ENCODE results near the gene TTLL12.
"Not testable (repeated sequence)": the region's sequence is repeated elsewhere in the genome, so short reads cannot be mapped to it uniquely, and the experiment has no call there.

TTLL12 gene

DNA sequence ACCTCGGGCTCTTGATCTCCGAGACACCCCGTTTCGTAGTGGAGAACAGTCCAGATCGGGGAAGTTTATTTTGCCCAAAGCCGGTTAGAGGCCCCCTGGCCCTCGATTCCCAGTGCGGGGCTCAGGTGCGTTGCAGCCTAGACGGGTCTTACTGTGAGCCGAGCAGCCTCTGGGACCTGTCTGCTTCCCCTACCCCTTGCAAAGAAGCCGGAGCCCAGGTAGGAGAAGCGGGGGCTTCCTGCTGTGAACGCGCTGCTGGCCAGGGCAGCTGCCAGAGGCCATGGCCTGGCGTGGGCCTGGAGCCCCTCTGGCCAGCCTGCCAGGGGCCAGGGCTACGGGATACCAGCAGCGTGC lies 35.0 kb downstream of the TTLL12 start:
- DNase-seq = no peak

DNA sequence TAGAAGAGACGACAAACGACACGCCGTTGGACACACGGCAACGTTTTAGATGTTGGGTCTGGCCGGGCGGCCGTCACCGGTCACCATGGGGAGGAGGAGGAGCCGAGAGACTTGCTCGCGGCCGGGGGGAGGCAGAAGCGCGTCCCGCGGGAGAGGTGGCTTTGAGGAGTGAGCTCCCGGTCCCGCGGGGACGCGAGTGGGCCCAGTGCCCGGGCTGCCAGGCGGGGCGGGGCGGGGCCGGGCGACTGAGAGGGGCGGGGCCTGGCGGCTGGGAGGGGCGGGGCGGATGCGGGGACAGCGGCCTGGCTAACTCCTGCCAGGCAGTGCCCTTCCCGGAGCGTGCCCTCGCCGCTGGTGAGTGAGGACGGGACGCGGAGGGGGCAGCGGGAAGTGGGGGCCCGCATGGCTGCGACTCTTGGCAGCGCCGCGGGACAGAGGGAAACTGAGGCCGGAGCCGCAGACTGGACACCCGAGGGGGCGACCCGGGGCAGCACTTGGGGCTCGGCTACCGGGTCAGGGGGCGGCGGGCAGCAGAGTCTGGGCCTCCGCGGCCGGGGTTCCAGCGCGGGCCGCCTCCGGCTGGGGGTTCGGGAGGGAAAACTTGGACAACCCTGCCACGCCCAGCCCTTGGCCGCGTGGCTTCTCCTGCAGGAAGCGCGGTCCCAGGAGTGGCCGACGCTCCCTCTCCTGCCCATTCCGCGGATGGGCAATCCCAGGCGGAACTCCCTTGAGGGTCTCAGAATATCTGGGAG lies 35.5 kb downstream of the TTLL12 start, which contains the start of gene TSPO:
TSPO (plus strand) TSS at position 309 of the 752 bp plus-strand sequence. CDS start 7,680 bp downstream, outside the sequence.
- no peak for DNase-seq

DNA sequence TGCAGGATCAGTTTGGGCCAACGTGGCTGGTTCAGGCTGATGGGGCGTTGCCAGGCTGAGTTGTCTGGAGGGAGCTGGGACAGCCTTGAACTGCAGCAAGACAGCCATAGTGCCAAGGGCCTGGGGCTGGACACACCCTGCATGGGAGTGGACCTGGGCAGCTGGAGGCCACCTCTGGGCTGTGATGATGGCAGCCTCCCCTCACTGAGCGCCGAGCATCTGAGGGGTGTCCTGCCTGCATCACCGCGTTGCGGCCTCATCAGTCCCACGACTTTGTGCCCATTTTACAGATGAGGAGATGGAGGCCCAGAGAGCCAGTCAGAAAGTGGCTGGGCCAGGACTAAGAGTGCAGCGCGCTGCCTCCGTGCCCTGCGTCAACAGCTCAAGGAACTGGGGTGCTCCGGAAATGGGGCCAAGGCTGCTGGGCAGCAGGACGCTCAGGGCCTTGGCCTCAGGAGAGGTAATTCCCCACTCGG lies 36.2 kb downstream of the TTLL12 start:
- no peak for DNase-seq

DNA sequence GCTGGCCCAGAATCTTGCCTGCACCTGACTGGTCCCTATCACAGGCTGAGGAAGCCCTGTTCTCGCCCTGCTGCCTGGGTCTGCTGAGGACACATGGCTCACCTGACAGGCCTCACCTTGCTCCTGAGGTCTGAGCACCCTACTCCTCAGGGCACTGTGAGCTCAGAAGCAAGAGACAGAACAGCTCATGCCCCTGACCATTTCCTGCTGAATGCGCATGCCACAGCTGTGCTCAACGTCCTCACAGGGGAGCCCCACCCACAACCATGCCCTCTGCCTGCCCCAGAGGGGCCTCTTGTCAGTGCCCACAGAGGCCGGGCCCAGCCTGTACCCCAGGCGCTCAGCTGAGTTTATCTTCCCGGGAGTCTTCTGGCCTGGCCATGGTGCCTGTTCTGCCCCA lies 38.4 kb downstream of the TTLL12 start:
- no peak for DNase-seq

DNA sequence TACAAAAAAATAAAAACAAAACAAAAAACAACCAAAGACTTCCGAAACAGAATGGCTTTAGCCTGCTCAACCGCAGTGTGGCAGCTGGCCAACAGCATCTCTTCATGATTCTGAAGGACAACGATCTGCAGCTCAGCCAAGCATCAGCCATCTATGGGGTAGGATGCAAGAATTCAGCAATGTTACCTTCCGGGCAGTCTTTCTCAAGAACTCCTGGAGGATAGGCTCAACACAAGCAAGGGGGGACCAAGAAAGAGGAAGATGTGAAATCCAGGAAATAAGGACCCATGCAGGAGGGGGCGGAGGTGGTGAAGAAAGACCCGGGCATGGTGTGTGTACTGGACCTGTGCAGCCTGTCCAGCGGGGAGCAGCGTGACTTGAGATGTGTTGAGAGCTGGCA lies 39.1 kb downstream of the TTLL12 start:
- no peak for DNase-seq

DNA sequence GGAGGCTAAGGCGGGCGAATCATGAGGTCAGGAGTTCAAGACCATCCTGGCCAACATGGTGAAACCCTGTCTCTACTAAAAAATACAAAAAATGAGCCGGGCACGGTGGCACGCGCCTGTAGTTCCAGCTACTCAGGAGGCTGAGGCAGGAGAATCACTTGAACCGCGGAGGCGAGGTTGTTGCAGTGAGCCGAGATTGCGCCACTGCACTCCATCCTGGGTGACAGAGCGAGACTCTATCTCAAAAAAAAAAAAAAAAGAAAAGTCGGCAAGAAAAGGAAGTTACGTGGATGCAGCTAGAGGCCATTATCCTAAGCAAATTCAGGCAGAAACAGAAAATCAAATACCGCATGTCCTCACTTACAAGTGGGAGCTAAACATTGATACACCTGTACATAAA lies 40.6 kb downstream of the TTLL12 start:
- DNase-seq = not testable (repeated sequence)

DNA sequence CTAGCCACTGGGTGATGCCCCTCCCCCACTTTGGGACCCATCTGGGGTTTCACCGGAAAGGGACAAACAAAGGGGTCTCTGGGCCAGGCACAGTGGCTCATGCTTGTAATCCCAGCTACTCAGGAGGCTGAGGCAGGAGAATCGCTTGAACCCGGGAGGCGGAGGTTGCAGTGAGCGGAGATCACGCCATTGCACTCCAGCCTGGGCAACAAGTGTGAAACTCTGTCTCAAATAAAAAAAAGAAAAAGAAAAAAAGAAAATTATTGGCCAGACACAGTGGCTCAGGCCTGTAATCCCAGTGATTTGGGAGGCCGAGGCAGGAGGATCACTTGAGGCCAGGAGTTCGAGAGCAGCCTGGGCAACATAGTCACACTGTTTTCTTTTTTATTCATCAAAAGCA lies 41.6 kb downstream of the TTLL12 start:
- not testable (repeated sequence) for DNase-seq

DNA sequence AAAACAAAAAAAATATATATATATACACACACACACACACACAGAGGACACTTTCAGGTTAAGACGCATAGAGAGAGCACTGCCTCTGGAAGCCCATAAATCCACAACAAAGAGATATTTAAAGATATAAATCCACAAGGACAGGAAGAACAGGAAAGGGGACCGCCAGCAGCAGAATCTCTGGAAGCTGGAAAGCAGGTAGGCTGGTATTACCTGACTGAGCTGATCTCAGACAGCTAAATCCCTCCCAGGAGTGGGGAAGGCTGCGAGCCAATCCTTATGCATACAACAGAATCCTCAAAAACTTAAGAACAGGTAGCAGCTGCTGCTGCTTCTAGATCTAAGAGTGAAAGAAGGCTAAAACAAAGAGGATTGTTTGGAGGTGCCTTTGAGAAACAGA lies 42.0 kb downstream of the TTLL12 start:
- DNase-seq = no peak

DNA sequence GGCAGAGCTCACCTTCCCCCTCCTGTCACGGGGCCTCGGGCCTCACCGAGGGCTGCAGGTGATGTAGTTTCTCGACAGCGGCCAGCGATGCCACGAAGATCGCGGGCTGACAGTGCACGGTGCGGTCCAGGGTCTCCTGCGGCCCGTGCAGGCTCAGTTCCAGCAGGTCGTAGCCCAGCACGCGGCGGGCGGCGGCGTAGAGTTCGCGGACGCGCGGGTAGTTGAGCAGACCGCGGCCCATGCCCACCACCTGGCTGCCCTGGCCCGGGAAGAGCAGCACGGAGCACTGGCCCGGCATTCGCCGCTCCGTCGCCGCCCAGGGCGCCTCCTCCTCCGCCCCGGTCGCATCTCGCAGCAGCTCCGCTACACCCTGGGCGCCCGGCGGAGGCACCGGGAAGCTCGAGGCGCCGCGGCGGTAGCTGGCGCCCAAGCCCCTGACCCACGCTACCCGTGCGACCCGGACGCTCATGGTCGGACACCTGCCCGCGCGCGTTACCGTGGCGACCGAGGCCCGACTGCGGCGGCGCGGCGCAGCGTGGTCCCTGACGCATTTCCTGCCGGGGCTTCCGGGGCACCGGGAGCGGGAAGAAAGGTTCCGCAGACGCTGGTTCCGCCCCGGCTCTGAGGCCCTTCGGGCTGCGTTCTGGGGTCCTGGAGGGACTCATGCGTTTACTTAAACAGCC lies 43.9 kb downstream of the TTLL12 start, which contains the start of gene MCAT:
MCAT (minus strand) TSS at position 519 of the 683 bp plus-strand sequence; CDS start at position 469, 50 bp downstream.
- DNase-seq = no peak

DNA sequence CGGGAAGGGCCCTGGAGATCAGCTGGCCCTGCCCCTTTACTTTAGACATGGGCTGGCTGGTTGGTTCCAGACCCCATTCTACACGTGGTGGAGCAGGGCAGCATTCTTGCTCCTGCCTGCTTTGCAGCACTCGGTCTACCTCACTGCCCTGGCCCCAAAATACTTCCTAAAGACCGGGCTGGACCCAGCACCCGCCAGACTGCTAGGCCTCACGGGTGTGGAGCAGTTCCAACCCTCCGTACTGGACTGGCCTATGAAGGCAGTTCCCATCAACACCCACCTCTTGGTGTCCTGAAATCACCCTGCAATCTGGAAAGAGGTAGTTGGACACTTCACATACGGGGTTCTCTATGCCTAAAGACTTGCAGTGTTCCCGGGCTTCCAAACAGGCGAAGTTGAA lies 50.1 kb downstream of the TTLL12 start:
- DNase-seq = no peak

DNA sequence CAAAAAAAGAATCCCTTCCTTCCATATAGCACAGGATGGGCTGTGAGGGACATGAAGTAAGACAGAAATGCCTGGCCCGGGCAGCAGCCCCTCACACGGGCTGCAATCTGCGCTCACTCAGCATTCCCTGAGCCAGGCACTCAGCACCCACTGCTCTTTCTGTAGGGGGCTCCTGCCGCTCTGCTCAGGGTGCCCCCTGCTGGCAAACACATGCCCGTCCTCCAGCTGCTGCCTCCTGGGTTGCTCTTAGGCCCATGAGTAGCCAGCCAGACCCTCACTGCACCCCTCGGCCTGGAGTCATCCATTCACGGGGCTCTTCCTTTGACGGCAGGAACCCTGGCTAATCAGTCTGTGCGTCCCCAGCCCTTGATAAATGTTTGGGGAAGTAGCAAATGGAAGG lies 50.7 kb downstream of the TTLL12 start:
- no peak for DNase-seq

DNA sequence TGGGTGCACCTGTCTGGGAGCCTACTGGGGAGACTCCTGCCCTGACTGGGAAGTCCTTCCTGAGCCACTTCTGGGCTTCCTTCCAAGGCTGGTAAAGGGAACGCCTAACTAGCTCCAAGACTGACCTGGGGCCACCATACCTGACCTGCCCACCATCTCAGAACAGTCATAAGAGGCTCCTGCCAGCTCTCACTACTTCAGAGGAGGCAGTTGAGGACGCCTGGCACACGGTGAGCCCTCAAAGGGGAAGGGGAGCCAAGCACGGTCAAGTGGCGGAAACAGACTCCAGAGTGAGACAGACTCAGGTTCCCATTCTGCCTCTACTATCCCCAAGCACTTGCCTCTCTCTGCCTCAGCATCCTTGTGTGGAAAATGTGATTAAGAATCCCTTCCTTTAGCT lies 51.4 kb downstream of the TTLL12 start:
- DNase-seq = no peak

DNA sequence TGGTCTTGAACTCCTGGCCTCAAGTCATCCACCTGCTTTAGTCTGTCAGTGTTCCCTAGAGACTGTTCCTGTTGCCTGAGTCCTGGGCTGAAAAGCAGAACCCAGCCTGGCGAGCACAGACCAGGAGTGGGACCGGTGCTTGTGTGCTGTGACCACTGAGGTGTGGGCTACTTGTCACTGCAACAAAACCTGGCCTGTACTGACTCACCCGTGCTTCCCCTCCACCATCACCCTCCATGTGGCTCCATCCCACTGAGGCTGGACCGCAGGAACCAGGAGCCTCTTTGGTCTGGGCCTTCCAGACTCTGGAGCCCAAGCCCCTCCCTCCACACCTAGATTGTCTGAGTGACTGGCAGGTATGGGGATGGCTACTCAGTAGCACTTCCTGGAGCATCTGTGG lies 52.4 kb downstream of the TTLL12 start:
- DNase-seq = no peak

DNA sequence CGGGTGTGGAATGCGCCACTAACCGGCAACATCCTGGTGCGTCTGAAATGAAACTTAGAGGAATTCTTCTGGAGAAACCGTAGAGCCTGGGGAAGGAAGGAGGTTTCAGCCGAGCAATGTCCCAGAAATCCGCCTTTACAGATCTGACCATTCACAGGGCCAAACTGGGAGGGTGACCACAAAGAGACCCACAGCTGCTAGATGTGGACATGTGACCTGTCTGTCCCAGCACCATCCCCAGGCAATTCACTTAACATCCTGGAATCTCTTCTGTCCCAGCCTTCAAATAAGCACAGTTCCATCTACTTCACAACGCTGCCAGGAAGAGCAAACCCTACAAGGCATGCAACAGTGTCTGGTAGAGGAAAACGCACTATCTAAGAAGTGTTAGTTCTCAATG lies 53.5 kb downstream of the TTLL12 start:
- no peak for DNase-seq

DNA sequence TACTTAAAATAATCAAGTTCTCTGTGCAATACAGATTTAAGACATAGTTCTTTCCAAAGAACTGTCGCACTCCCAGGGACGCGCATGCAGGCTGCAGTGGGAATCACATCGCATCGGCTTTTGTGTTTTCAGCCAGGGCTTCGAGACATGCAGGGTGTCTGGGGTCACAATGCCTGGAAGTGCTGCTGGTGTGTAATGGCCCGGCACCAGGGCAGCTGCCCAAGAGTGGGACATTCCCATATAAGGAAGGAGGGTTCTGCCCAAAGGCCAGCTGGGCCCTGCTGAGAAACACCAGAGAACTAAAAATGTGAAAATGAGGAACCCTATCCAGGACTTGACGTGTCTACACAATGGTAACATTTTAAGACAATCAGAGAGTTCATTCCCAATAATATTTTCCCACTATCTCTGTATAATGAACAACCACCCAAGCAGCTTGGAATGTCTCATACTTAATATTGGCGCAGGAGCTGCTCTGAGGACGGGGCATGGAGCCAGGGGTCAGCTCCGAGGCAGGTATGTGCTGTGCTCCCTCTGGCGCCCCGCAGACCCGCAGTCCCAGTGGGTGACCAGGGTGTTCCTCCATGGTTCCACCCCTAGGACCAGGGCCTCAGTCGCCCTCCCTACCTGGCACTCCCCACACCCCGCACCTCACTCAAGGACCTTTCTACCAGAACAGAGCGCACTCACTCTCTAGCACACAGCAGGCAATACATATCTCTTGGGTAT lies 55.0 kb downstream of the TTLL12 start:
- DNase-seq = no peak

DNA sequence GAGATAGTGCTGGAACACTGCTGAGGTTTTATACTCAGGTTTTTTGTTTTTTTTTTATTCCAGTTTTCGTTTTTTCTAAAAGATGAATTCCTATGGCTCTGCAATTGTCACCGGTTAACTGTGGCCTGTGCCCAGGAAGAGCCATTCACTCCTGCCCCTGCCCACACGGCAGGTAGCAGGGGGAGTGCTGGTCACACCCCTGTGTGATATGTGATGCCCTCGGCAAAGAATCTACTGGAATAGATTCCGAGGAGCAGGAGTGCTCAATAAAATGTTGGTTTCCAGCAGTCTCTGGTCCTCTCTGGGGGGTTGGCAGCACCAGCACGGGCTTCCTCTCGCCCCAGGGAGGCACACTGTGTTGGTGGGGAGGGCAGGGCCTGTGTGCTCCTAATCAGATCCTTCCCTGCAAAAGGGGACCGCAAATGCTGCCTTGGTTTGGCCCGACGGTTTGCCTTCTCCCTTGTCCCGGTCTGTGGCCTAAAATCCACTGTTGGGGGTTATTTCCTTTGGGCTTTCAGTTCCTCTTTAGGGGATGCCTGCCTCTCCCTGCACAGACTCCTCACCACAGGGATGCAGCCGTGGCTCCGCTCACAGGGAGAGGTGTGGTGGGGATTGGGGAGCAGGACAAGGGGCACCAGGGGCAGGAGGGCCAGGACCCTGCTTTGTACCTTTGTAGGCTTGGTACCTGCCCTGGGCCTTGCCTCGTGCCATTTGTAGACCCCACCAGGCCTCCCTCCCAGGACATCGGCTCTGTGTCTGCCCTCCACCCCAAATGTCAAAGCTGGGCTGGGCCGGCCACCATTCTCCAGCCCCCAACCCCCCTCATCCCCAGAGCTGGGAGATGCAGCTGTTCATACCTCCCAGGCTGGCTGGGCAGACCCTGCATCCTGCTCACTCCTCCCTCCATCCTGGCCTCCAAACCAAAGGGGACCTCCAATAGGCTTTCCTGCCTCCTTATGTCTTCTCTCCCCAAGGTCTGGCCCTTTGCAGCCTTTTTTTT lies 57.2 kb downstream of the TTLL12 start:
- DNase-seq = no peak

DNA sequence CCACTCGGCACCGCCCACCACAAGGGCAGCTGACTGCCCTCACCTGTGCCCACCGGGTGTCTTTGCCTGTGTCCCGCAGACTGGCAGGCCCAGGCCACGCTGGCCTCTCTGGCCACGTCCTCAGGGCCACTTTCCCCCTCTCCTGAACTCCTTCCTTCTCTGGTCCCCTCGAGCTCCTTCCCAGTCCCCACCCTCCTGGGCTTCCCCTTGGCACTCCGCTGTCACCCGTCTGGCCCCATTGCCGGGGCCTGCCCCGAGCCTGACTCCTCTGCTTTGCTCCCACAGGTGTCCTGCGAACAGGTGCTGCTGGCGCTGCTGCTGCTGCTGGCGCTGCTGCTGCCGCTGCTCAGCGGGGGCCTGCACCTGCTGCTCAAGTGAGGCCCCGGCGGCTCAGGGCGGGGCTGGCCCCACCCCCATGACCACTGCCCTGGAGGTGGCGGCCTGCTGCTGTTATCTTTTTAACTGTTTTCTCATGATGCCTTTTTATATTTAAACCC lies 58.0 kb downstream of the TTLL12 start:
- no peak for DNase-seq

DNA sequence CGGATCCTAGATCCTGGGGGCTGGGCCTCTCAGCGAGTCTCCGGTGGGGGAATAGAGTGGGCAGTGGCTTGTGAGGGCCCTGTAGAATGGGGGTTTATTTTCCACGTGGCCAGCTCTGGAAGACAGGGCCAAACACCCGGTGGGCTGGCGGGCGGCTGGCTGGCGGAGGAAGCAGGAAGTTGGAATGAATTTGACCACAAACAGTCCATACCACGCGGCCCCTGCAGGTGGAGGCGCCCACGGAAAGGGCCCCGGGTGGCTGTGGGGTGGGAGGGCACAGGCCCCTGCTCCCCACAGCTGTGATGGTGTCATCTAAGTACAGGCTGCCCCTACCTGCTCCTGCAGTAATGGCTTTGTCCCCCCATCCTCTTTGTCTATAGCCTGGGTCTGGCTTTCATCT lies 58.8 kb downstream of the TTLL12 start:
- no peak for DNase-seq

DNA sequence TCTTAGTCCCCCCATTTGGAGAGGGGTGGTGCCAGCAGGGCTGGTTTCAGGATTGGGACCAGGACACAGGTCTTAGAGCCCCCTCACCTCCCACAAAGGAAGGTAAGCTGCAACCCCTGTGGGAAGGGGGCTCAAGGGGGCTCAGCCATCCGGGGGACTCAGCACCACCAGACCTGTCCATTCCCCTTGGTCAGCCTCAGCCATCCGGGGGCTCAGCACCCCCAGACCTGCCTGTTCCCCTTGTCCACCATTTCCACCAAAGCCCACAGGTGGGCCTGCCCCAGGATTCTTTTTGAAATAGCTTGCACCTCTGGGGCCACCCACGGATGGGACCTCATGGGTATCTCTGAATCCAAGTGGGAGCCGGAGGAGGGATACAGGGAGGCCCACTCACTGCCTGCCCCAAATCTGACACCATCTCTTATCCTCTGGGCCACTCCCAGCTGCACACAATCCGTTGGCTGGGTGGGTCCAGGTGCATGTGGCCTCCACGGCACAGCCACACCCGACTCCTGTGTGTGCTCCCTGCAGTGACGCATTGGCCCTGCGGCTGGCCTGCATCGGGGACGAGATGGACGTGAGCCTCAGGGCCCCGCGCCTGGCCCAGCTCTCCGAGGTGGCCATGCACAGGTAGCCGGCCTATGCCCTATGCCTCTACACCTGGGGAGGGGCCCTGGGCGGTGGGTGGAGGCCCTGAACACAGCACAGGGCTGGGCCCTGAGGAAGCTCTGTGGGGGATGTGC lies 59.6 kb downstream of the TTLL12 start:
- no peak for DNase-seq

DNA sequence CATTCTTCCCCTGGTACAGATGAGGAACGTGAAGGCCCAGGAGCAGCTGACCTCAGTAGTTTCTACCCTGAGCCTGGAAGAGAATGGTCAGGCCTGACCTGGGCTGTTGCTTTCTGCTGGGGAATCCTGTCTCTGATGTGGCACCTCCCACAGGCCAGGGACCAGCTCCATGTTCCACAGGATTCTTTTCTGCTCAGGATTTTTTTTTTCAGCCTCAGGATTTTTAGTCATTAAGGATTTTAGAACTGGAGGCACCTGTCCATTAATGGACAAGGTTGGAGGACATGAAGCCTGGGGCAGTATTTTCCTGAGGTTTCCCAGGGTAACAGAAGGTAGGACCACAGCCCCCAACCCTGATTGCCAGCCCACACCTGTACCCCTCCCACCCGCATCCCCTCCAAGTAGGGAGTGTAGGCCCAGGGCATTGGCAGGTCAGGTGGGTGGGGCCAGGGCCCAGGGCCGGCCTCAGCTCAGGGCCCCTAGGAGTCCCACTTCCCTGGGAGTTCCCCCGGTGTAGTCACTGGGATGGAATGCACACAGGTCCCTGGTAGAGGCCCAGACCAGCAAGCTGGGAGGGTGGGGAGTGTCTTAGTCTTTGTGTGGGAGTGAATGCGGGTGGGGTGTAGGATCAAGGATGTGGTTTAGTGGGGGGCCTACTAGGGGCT lies 60.3 kb downstream of the TTLL12 start:
- DNase-seq = no peak

DNA sequence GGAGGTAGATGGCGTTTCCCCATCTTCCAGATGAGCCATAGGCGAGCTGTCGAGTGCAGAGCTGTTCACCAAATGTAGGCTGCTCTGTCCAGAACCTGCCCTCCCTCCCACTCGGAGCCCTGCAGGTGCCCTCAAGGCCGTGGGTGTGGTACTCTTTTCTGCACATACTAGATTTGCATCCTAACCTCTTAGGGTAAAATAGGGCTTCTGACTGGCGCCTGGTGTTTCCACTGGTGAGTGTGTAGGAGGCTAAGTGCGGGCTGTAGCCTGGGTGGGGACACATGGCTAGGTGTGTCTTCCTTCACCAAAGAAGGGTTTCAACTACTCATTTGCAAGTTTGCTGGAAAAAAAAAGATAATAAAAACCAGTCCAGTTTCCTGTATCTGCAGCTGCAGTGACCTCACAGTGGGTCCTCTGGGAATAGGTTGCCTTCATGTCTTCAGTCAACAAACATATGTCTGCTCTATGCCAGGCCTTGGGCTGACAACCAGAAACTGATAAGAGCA lies 67.9 kb downstream of the TTLL12 start:
- no peak for DNase-seq
